GM12801 (cell line): Measurements from ENCODE around the gene EXOC4.

Experiments used
- CTCF ChIP-seq: IDR thresholded peaks from one replicate; pipeline ENCODE4 v1.5.1; 2011; ENCODE audit warnings: control low read depth; ENCODE audit not compliant: insufficient read length; ENCODE audit errors: extremely low read depth

Gene EXOC4

GRCh38 chr7:133783276-133783675 is 530.4 kb downstream of the EXOC4 start:
- TF ChIP-seq CTCF, result no peak

GRCh38 chr7:133784486-133785001 is 531.7 kb downstream of the EXOC4 start:
- no peak for TF ChIP-seq CTCF

- no peak for TF ChIP-seq CTCF
Measured at GRCh38 chr7:133786401-133786937, 533.6 kb downstream of the EXOC4 start.

- no peak for TF ChIP-seq CTCF
Measured at GRCh38 chr7:133789974-133790373, 537.1 kb downstream of the EXOC4 start.

- no peak for TF ChIP-seq CTCF
Measured at GRCh38 chr7:133790911-133791310, 538.0 kb downstream of the EXOC4 start.

- TF ChIP-seq CTCF, result no peak
Measured at GRCh38 chr7:133794479-133794878, 541.6 kb downstream of the EXOC4 start.

GRCh38 chr7:133795068-133795665 is 542.3 kb downstream of the EXOC4 start:
- TF ChIP-seq CTCF, result no peak
